NB4 (cell line): Measurements from ENCODE around the gene CCNT1.

Experiments used
- MAX ChIP-seq: IDR thresholded peaks from 2 replicates; pipeline ENCODE4 v1.6.1; 2011; ENCODE audit warnings: low read depth, low read length
- MYC ChIP-seq: IDR thresholded peaks from 2 replicates; pipeline ENCODE4 v1.6.1; 2011; ENCODE audit warnings: low read depth, low read length
- POLR2A ChIP-seq: IDR thresholded peaks from 2 replicates; pipeline ENCODE4 v1.6.1; 2011; ENCODE audit warnings: mild to moderate bottlenecking; ENCODE audit not compliant: insufficient read length; ENCODE audit errors: extremely low read depth
- TF ChIP-seq, protein P1 (sequence below): IDR thresholded peaks from one replicate; pipeline ENCODE4 v1.5.1; 2012; ENCODE audit warnings: low read depth, low read length

DNA sequence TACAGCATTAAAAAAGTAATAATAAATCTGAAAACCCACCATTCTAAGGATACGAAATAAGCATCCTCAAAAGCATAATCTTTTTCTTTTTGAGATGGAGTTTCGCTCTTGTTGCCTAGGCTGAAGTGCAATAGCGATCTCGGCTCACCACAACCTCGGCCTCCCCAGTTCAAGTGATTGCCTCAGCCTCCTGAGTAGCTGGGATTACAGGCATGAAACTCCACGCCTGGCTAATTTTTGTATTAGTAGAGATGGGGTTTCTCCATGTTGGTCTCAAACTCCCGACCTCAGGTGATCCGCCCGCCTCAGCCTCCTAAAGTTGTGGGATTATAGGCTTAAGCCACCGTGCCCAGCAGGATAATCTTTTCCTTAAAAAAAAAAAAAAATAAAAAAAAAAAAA, 4.3 kb downstream of the CCNT1 start:
- TF ChIP-seq, protein P1, sequence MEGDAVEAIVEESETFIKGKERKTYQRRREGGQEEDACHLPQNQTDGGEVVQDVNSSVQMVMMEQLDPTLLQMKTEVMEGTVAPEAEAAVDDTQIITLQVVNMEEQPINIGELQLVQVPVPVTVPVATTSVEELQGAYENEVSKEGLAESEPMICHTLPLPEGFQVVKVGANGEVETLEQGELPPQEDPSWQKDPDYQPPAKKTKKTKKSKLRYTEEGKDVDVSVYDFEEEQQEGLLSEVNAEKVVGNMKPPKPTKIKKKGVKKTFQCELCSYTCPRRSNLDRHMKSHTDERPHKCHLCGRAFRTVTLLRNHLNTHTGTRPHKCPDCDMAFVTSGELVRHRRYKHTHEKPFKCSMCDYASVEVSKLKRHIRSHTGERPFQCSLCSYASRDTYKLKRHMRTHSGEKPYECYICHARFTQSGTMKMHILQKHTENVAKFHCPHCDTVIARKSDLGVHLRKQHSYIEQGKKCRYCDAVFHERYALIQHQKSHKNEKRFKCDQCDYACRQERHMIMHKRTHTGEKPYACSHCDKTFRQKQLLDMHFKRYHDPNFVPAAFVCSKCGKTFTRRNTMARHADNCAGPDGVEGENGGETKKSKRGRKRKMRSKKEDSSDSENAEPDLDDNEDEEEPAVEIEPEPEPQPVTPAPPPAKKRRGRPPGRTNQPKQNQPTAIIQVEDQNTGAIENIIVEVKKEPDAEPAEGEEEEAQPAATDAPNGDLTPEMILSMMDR: no peak
- TF ChIP-seq MAX (no peak), MYC (no peak), POLR2A (no peak)
